ENCODE results near the gene RAB3D. TPM values are rescaled to one million over a fixed set of nuclear protein-coding genes. Genes with fewer than 3 reads are reported as not detected.

RAB3D gene
- total and polyA plus RNA-seq, 2 of the 4 experiments (the other 2 are of a cell fraction), result 4.8 to 5.5 TPM

GRCh38 chr19:11364296-11364904, 24.9 kb upstream of the RAB3D start:
- Histone ChIP-seq H3K23ac (ENCODE audit: low read depth, low read length) (no peak overlapping the region), H3K4me2 (ENCODE audit: low read depth, low read length) (no peak overlapping the region), H3K27me3 (ENCODE audit: control insufficient read depth, insufficient read depth, low read length) (no peaks in the 10 kb centered on the region), H3K4ac (ENCODE audit: low read depth, low read length) (no peak overlapping the region), H4K91ac (ENCODE audit: insufficient read depth, low read depth, low read length) (no peak overlapping the region), H2AFZ (replicated peaks; ENCODE audit: low read length, poor library complexity) (no peak overlapping the region), H4K8ac (ENCODE audit: low read depth in 2 of 2, low read length in 2 of 2) (no peak overlapping the region), H2BK15ac (ENCODE audit: low read depth, low read length) (no peak overlapping the region), H3K14ac (replicated peaks; ENCODE audit: low read depth, low read length) (no peak overlapping the region), H2AK5ac (ENCODE audit: low read depth, low read length) (no peak overlapping the region), H3K4me3 (ENCODE audit: insufficient read depth, low read depth, low read length) (no peak overlapping the region), H3K36me3 (ENCODE audit: control insufficient read depth, insufficient read depth, low read length) (peaks cover 40% of the 10 kb centered on the region), H3K18ac (ENCODE audit: low read depth, low read length) (no peak overlapping the region), H2AK9ac (replicated peaks; ENCODE audit: low read depth, low read length, poor library complexity) (no peak overlapping the region), H4K20me1 (ENCODE audit: insufficient read depth, low read length) (peaks cover 3% of the 10 kb centered on the region; the same call in 1 of the 2 replicates), H3K56ac (ENCODE audit: extremely low read depth, insufficient read depth, low read length) (no peak overlapping the region), H3K9me3 (ENCODE audit: control insufficient read depth, insufficient read depth, low read length) (no peaks in the 10 kb centered on the region), H2BK5ac (ENCODE audit: low read depth, low read length, poor library complexity, severe bottlenecking) (no peak overlapping the region), H3K9me1 (ENCODE audit: insufficient read depth, low read length) (peaks cover 9% of the 10 kb centered on the region; the same call in 1 of the 2 replicates), H3K4me1 (ENCODE audit: control insufficient read depth, insufficient read depth, low read length) (no peaks in the 10 kb centered on the region), H2BK20ac (ENCODE audit: low read depth, low read length) (no peak overlapping the region), H2BK120ac (ENCODE audit: low read depth, low read length) (no peak overlapping the region), H4K5ac (ENCODE audit: low read depth, low read length) (no peak overlapping the region), H3K27ac (ENCODE audit: insufficient read depth, low read length) (no peak overlapping the region), H3K79me1 (ENCODE audit: low read depth in 1 of 2, low read length in 2 of 2) (no peaks in the 10 kb centered on the region), H3K9ac (ENCODE audit: low read depth, low read length) (no peak overlapping the region)
- BruUV-seq (replicated peaks), result no TSS peak
- DNase-seq, result no peak
- in situ Hi-C loops (cut with MboI; ENCODE audit: low sequenced_read_pairs), result no loop called here
- dilution Hi-C loops (cut with HindIII; ENCODE audit: low sequenced_read_pairs, unreplicated experiment), result no loop called here
- WGBS, 2 experiments (ENCODE audit: extremely low coverage in 2 of 2, insufficient read length in 1 of 2), result 96% methylated on average over 5 of the region's 28 CpGs; no CpG with 5 or more reads in 1 of the 2 experiments
- ChIA-PET POLR2A (ENCODE audit: unreplicated experiment) (no interaction called here), CTCF (no interaction called here)
- intact Hi-C loops (cut with micrococcal nuclease), result no loop called here
- no peak for TF ChIP-seq BHLHE40 (IDR thresholded peaks at IDR 0.05; ENCODE audit: low read depth, low read length)
- TF ChIP-seq MAZ (IDR thresholded peaks at IDR 0.05; ENCODE audit: borderline replicate concordance, low read depth, low read length), result no peak
- TF ChIP-seq CEBPB (IDR thresholded peaks at IDR 0.05; ENCODE audit: low read depth, low read length), result no peak
- TF ChIP-seq POLR2A (IDR thresholded peaks at IDR 0.05; ENCODE audit: low read depth, low read length), result no peak
- TF ChIP-seq ELK1 (IDR thresholded peaks at IDR 0.05; ENCODE audit: borderline replicate concordance, low read depth, low read length), result no peak
- no peak for TF ChIP-seq NFE2L2 (IDR thresholded peaks at IDR 0.05; ENCODE audit: low read depth, low read length)
- TF ChIP-seq MAFK (IDR thresholded peaks at IDR 0.05; ENCODE audit: low read depth, low read length), result no peak
- no peak for TF ChIP-seq RAD21 (IDR thresholded peaks at IDR 0.05; ENCODE audit: low read length)
- TF ChIP-seq RCOR1 (IDR thresholded peaks at IDR 0.05; ENCODE audit: insufficient replicate concordance, low read length), result no peak
- no peak for TF ChIP-seq SMC3 (IDR thresholded peaks at IDR 0.05; ENCODE audit: low read depth, low read length)
- no peak for TF ChIP-seq MXI1 (IDR thresholded peaks at IDR 0.05; ENCODE audit: borderline replicate concordance, low read depth, low read length)
- TF ChIP-seq RFX5 (IDR thresholded peaks at IDR 0.05; ENCODE audit: low read depth, low read length), result no peak
- no peak for TF ChIP-seq USF2 (IDR thresholded peaks at IDR 0.05; ENCODE audit: low read depth, low read length)
- TF ChIP-seq CHD1 (IDR thresholded peaks at IDR 0.05; ENCODE audit: low read depth, low read length), result no peak
- no peak for ATAC-seq (ENCODE audit: low read depth)
